ENCODE measurements around the gene NMU.

NMU gene

GRCh38 chr4:55612341-55612740 is 23.8 kb downstream of the NMU start:
- Histone ChIP-seq H3K4me3 (ENCODE audit: low read depth, low read length, poor library complexity, severe bottlenecking) (no peak overlapping the region), H3K36me3 (ENCODE audit: insufficient read depth, low read length) (no peaks in the 10 kb centered on the region), H3F3A (ENCODE audit: insufficient read depth, low read length) (no peaks in the 10 kb centered on the region), H3K27ac (ENCODE audit: low read depth, low read length, poor library complexity, severe bottlenecking) (no peak overlapping the region), H3K9ac (ENCODE audit: low read length) (no peak overlapping the region), H3K4me2 (ENCODE audit: low read length) (no peak overlapping the region), H2AFZ (ENCODE audit: low read length) (no peak overlapping the region), H3K27me3 (ENCODE audit: insufficient read depth, low read length) (no peaks in the 10 kb centered on the region), H3K79me2 (ENCODE audit: insufficient read depth, low read length) (no peaks in the 10 kb centered on the region), H3K4me1 (ENCODE audit: insufficient read depth, low read length, severe bottlenecking) (no peaks in the 10 kb centered on the region), H3K9me3 (ENCODE audit: low read length) (no peaks in the 10 kb centered on the region), H4K20me1 (ENCODE audit: insufficient read depth, low read length) (no peaks in the 10 kb centered on the region), H3K9me2 (ENCODE audit: low read depth, low read length) (no peaks in the 10 kb centered on the region)
- no peak for TF ChIP-seq EZH2 (IDR thresholded peaks at IDR 0.05; ENCODE audit: borderline replicate concordance, low read length)
- TF ChIP-seq, protein P1, sequence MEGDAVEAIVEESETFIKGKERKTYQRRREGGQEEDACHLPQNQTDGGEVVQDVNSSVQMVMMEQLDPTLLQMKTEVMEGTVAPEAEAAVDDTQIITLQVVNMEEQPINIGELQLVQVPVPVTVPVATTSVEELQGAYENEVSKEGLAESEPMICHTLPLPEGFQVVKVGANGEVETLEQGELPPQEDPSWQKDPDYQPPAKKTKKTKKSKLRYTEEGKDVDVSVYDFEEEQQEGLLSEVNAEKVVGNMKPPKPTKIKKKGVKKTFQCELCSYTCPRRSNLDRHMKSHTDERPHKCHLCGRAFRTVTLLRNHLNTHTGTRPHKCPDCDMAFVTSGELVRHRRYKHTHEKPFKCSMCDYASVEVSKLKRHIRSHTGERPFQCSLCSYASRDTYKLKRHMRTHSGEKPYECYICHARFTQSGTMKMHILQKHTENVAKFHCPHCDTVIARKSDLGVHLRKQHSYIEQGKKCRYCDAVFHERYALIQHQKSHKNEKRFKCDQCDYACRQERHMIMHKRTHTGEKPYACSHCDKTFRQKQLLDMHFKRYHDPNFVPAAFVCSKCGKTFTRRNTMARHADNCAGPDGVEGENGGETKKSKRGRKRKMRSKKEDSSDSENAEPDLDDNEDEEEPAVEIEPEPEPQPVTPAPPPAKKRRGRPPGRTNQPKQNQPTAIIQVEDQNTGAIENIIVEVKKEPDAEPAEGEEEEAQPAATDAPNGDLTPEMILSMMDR (IDR thresholded peaks at IDR 0.05; ENCODE audit: low read length): no peak

DNA sequence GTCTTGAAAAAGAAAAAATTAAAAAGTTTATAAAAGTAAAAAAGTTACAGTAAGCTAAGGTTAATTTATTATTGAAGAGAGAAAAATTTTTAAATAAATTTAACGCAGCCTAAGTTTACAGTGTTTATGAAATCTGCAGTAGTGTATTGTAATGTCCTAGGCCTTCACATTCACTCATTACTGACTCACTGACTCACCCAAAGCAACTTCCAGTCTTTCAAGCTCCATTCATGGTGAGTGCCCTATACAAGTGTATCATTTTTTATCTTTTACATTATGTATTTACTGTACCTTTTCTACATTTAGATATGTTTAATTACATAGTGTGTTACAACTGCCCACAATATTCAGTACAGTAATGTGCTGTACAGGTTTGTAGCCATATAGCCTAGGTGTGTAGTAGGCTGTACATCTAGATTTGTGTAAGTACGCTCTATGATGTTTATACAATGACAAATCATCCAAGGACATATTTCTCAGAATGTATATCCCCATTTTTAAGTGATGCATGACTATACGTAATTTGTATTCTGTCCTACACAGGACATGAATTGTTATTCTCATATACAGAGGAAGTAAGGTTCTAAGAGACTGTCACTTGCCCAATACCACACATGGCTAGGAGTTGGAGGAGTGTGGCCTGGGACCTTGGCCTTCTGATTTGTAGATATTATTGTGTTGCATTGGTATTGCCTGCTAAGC is 24.6 kb downstream of the NMU start:
- Histone ChIP-seq H3K27ac (ENCODE audit: low read depth, low read length, poor library complexity, severe bottlenecking) (no peak overlapping the region), H3K27me3 (ENCODE audit: insufficient read depth, low read length) (no peaks in the 10 kb centered on the region), H3K4me2 (ENCODE audit: low read length) (no peak overlapping the region), H2AFZ (ENCODE audit: low read length) (no peak overlapping the region), H3K36me3 (ENCODE audit: insufficient read depth, low read length) (no peaks in the 10 kb centered on the region), H3K9me3 (ENCODE audit: low read length) (no peaks in the 10 kb centered on the region), H3F3A (ENCODE audit: insufficient read depth, low read length) (no peaks in the 10 kb centered on the region), H3K4me1 (ENCODE audit: insufficient read depth, low read length, severe bottlenecking) (no peaks in the 10 kb centered on the region), H3K4me3 (ENCODE audit: low read depth, low read length, poor library complexity, severe bottlenecking) (no peak overlapping the region), H3K79me2 (ENCODE audit: insufficient read depth, low read length) (no peaks in the 10 kb centered on the region), H3K9me2 (ENCODE audit: low read depth, low read length) (no peaks in the 10 kb centered on the region), H3K9ac (ENCODE audit: low read length) (no peak overlapping the region), H4K20me1 (ENCODE audit: insufficient read depth, low read length) (no peaks in the 10 kb centered on the region)
- no peak for TF ChIP-seq EZH2 (IDR thresholded peaks at IDR 0.05; ENCODE audit: borderline replicate concordance, low read length)
- TF ChIP-seq, protein P1 (IDR thresholded peaks at IDR 0.05; ENCODE audit: low read length): no peak

DNA sequence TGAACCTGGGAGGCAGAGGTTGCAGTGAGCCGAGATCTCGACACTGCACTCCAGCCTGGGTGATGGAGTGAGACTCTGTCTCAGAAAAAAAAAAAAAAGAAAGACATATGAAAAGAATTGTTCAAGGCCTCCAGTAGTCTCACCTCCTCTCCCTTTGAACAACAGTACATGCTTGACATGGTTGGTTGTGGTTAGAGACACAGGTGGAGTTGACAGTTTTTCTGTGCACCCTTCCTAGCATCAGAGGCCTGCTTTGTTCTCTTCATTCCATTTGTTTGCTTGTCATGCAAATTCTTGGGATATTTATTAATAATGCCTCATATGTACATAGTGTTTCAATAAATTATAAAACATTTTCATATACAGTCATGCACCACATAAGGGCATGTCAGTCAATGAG is 25.7 kb downstream of the NMU start:
- H3K36me3 ChIP-seq (ENCODE audit: insufficient read depth, low read length): no peaks in the 10 kb centered on the region
- TF ChIP-seq EZH2 (IDR thresholded peaks at IDR 0.05; ENCODE audit: borderline replicate concordance, low read length): no peak
- TF ChIP-seq, protein P1 (IDR thresholded peaks at IDR 0.05; ENCODE audit: low read length): no peak
- no peak overlapping the region for H3K27ac ChIP-seq (ENCODE audit: low read depth, low read length, poor library complexity, severe bottlenecking)
- no peak overlapping the region for H2AFZ ChIP-seq (ENCODE audit: low read length)
- H3K9me3 ChIP-seq (ENCODE audit: low read length): no peaks in the 10 kb centered on the region
- H3K79me2 ChIP-seq (ENCODE audit: insufficient read depth, low read length): no peaks in the 10 kb centered on the region
- H3K27me3 ChIP-seq (ENCODE audit: insufficient read depth, low read length): no peaks in the 10 kb centered on the region
- no peak overlapping the region for H3K9ac ChIP-seq (ENCODE audit: low read length)
- no peaks in the 10 kb centered on the region for H4K20me1 ChIP-seq (ENCODE audit: insufficient read depth, low read length)
- H3K4me2 ChIP-seq (ENCODE audit: low read length): no peak overlapping the region
- H3K4me1 ChIP-seq (ENCODE audit: insufficient read depth, low read length, severe bottlenecking): no peaks in the 10 kb centered on the region
- H3K4me3 ChIP-seq (ENCODE audit: low read depth, low read length, poor library complexity, severe bottlenecking): no peak overlapping the region
- H3K9me2 ChIP-seq (ENCODE audit: low read depth, low read length): no peaks in the 10 kb centered on the region
- H3F3A ChIP-seq (ENCODE audit: insufficient read depth, low read length): no peaks in the 10 kb centered on the region

All from OCI-LY1 (cell line).